22Rv1 (cell line): ENCODE measurements around the gene ACYP2.

ENCODE experiments used
- CTCF ChIP-seq: fragments of 450-650 bp; IDR thresholded peaks from 2 replicates; pipeline ENCODE4 v1.5.1; 2017; ENCODE audit warnings: mild to moderate bottlenecking
- ZFX ChIP-seq: fragments of 450-650 bp; IDR thresholded peaks from 2 replicates; pipeline ENCODE4 v1.6.1; 2017; ENCODE audit warnings: antibody characterized with exemption, borderline replicate concordance

- TF ChIP-seq CTCF: no peak
- no peak for TF ChIP-seq ZFX
Observed at GRCh38 chr2:54158311-54158710, 42.9 kb downstream of the ACYP2 start.
